GM23248 (cell line): ENCODE results near the gene PHEX. TPM values are rescaled to one million over a fixed set of nuclear protein-coding genes. Genes with fewer than 3 reads are reported as not detected.

Source experiments
- DNase-seq: peaks from one replicate; pipeline ENCODE4 v3.0.0-alpha.2; 2015
- H2AFZ ChIP-seq: fragments of 200-600 bp; sonication (generic); 2 replicates; pipeline ENCODE4 v1.6.1; 2016; ENCODE audit warnings: antibody characterized with exemption
- H3F3A ChIP-seq: fragments of 200-600 bp; sonication (generic); 2 replicates; pipeline ENCODE4 v1.6.1; 2016; ENCODE audit warnings: mild to moderate bottlenecking, antibody characterized with exemption, mixed run types; ENCODE audit not compliant: insufficient read depth
- H3K27ac ChIP-seq: fragments of 200-600 bp; sonication (generic); 2 replicates; pipeline ENCODE4 v1.5.1; 2016; ENCODE audit warnings: mild to moderate bottlenecking
- H3K27me3 ChIP-seq: fragments of 200-600 bp; sonication (generic); replicated peaks from 2 replicates; pipeline ENCODE4 v1.6.1; 2016; ENCODE audit warnings: mild to moderate bottlenecking; ENCODE audit not compliant: insufficient read depth
- H3K36me3 ChIP-seq: fragments of 200-600 bp; sonication (generic); 2 replicates; pipeline ENCODE4 v1.6.1; 2016; ENCODE audit warnings: low read depth, mild to moderate bottlenecking
- H3K4me1 ChIP-seq: fragments of 200-600 bp; sonication (generic); 2 replicates; pipeline ENCODE4 v1.6.1; 2016; ENCODE audit warnings: mild to moderate bottlenecking; ENCODE audit not compliant: insufficient read depth
- H3K4me2 ChIP-seq: fragments of 200-600 bp; sonication (generic); one replicate; pipeline ENCODE4 v1.6.1; 2016; ENCODE audit warnings: mild to moderate bottlenecking; ENCODE audit not compliant: unreplicated experiment
- H3K4me3 ChIP-seq: fragments of 200-600 bp; sonication (generic); 2 replicates; pipeline ENCODE4 v1.5.1; 2016; ENCODE audit warnings: mild to moderate bottlenecking
- H3K79me2 ChIP-seq: fragments of 200-600 bp; sonication (generic); 2 replicates; pipeline ENCODE4 v1.6.1; 2016; ENCODE audit warnings: mild to moderate bottlenecking; ENCODE audit not compliant: insufficient read depth
- H3K9ac ChIP-seq: fragments of 200-600 bp; sonication (generic); 2 replicates; pipeline ENCODE4 v1.6.1; 2016; ENCODE audit warnings: mild to moderate bottlenecking
- H3K9me2 ChIP-seq: fragments of 200-600 bp; sonication (generic); 2 replicates; pipeline ENCODE4 v1.6.1; 2016; ENCODE audit warnings: mixed run types, mild to moderate bottlenecking, moderate library complexity; ENCODE audit not compliant: insufficient read depth
- H3K9me3 ChIP-seq: fragments of 200-600 bp; sonication (generic); one replicate; pipeline ENCODE4 v1.6.1; 2017; ENCODE audit warnings: low read depth
- H4K20me1 ChIP-seq: fragments of 200-600 bp; sonication (generic); 2 replicates; pipeline ENCODE4 v1.6.0; 2016; ENCODE audit not compliant: insufficient read depth
- EZH2 ChIP-seq: fragments of 200-600 bp; sonication (generic); IDR thresholded peaks from 2 replicates; pipeline ENCODE4 v1.6.1; 2018; ENCODE audit warnings: antibody characterized with exemption, mild to moderate bottlenecking; ENCODE audit not compliant: insufficient read depth, poor library complexity, severe bottlenecking
- EZH2phosphoT487 ChIP-seq: fragments of 200-600 bp; sonication (generic); IDR thresholded peaks from 2 replicates; pipeline ENCODE4 v1.6.1; 2018; ENCODE audit warnings: antibody characterized with exemption, moderate library complexity, mild to moderate bottlenecking, low read depth; ENCODE audit not compliant: insufficient read depth
- WGBS, 2 experiments: methylation state at CpG; one replicate each; pipeline ENCODE4 v1.1.6; 2015 to 2017; ENCODE audit warnings: low lambda C conversion rate in 2 of 2, low coverage in 1 of 2; ENCODE audit errors: missing lambda C conversion rate in 2 of 2; 5-methylcytosine and 5-hydroxymethylcytosine counted together
- in situ Hi-C: fragments of 300-500 bp; cut with MboI; formaldehyde crosslinking; loops from 2 replicates; pipeline ENCODE4 v1.15.0; 2020
- polyA plus RNA-seq: library from polyadenylated mRNA; unstranded; fragments of >200 nt; fragmentation: Nextera tagmentation; extraction: Ambion mirVana; gene quantifications from 2 replicates; pipeline ENCODE4 v1.2.1, GENCODE V29; 2016
- total RNA-seq: library from RNA; depleted of rRNA; stranded (reverse); fragments of >200 nt; shearing (Covaris generic); gene quantifications from 2 replicates; pipeline ENCODE4 v1.2.3, GENCODE V29; 2014

The PHEX gene
- total and polyA plus RNA-seq, 2 experiments from 2014 or later: 0.64 to 0.65 TPM

GRCh38 chrX:22043872-22044271 is 11.7 kb downstream of the PHEX start:
- no peak overlapping the region for H3K9ac ChIP-seq
- 65 to 67% methylated on average over 4 of the region's 4 CpGs for WGBS, 2 experiments

GRCh38 chrX:22047468-22047867 is 15.3 kb downstream of the PHEX start:
- H3K27ac ChIP-seq: no peak overlapping the region
- no peak overlapping the region for H3K9ac ChIP-seq
- DNase-seq: no peak
- no peaks in the 10 kb centered on the region for H3K36me3 ChIP-seq
- H3K4me2 ChIP-seq: no peak overlapping the region
- H3K4me1 ChIP-seq: no peaks in the 10 kb centered on the region
- WGBS, 2 experiments: 0 to 7% methylated on average over 1 to 2 of the region's 2 CpGs
- no peaks in the 10 kb centered on the region for H3K27me3 ChIP-seq
- H3F3A ChIP-seq: no peaks in the 10 kb centered on the region
- no peaks in the 10 kb centered on the region for H4K20me1 ChIP-seq
- in situ Hi-C loops: no loop called here
- H3K4me3 ChIP-seq: no peak overlapping the region
- TF ChIP-seq EZH2 (no peak), EZH2phosphoT487 (no peak)
- H3K9me3 ChIP-seq: no peaks in the 10 kb centered on the region
- H2AFZ ChIP-seq: no peak overlapping the region
- no peaks in the 10 kb centered on the region for H3K9me2 ChIP-seq
- H3K79me2 ChIP-seq: no peaks in the 10 kb centered on the region

More at GRCh38 chrX:22043872-22044271, 11.7 kb downstream of the PHEX start:
- in situ Hi-C loops: no loop called here
- no peaks in the 10 kb centered on the region for H3K9me2 ChIP-seq
- H3K4me2 ChIP-seq: no peak overlapping the region
- H3K79me2 ChIP-seq: no peaks in the 10 kb centered on the region
- H4K20me1 ChIP-seq: no peaks in the 10 kb centered on the region
- H3K27me3 ChIP-seq: no peaks in the 10 kb centered on the region
- H3K9me3 ChIP-seq: no peaks in the 10 kb centered on the region
- TF ChIP-seq EZH2: no peak
- no peak for TF ChIP-seq EZH2phosphoT487
- DNase-seq: no peak
- H3F3A ChIP-seq: no peaks in the 10 kb centered on the region
- H3K4me1 ChIP-seq: no peaks in the 10 kb centered on the region
- H3K4me3 ChIP-seq: no peak overlapping the region
- H3K36me3 ChIP-seq: no peaks in the 10 kb centered on the region
- H2AFZ ChIP-seq: no peak overlapping the region
- H3K27ac ChIP-seq: no peak overlapping the region

- Histone ChIP-seq H3K27me3 (no peaks in the 10 kb centered on the region), H2AFZ (no peak overlapping the region), H3K4me1 (no peaks in the 10 kb centered on the region), H4K20me1 (no peaks in the 10 kb centered on the region), H3K9me2 (no peaks in the 10 kb centered on the region), H3K79me2 (no peaks in the 10 kb centered on the region), H3K4me2 (no peak overlapping the region), H3K27ac (no peak overlapping the region), H3K9ac (no peak overlapping the region), H3K9me3 (no peaks in the 10 kb centered on the region), H3F3A (no peaks in the 10 kb centered on the region), H3K36me3 (no peaks in the 10 kb centered on the region), H3K4me3 (no peak overlapping the region)
- TF ChIP-seq EZH2phosphoT487 (no peak), EZH2 (no peak)
- WGBS, 2 experiments: 8 to 9% methylated on average over 3 of the region's 3 CpGs
- DNase-seq: peak; percentile 54
- in situ Hi-C loops: no loop called here
Observed at GRCh38 chrX:22053481-22053880, 21.4 kb downstream of the PHEX start.

- Histone ChIP-seq H4K20me1 (no peaks in the 10 kb centered on the region), H3K9me2 (no peaks in the 10 kb centered on the region), H3K4me3 (no peak overlapping the region), H3K79me2 (no peaks in the 10 kb centered on the region), H3F3A (no peaks in the 10 kb centered on the region), H3K9ac (no peak overlapping the region), H3K36me3 (no peaks in the 10 kb centered on the region), H2AFZ (no peak overlapping the region), H3K27me3 (no peaks in the 10 kb centered on the region), H3K27ac (no peak overlapping the region), H3K4me2 (no peak overlapping the region), H3K4me1 (peaks cover 13% of the 10 kb centered on the region), H3K9me3 (no peaks in the 10 kb centered on the region)
- no peak for DNase-seq
- in situ Hi-C loops: no loop called here
- 89 to 92% methylated on average over 2 of the region's 2 CpGs for WGBS, 2 experiments
- no peak for TF ChIP-seq EZH2phosphoT487
- no peak for TF ChIP-seq EZH2
Observed at GRCh38 chrX:22056235-22056634, 24.1 kb downstream of the PHEX start.

- Histone ChIP-seq H3K27me3 (no peaks in the 10 kb centered on the region), H2AFZ (no peak overlapping the region), H3K27ac (no peak overlapping the region), H3F3A (no peaks in the 10 kb centered on the region), H3K36me3 (no peaks in the 10 kb centered on the region), H3K9me3 (no peaks in the 10 kb centered on the region), H3K4me1 (peaks cover 13% of the 10 kb centered on the region), H3K9me2 (no peaks in the 10 kb centered on the region), H3K79me2 (no peaks in the 10 kb centered on the region), H4K20me1 (no peaks in the 10 kb centered on the region), H3K4me2 (no peak overlapping the region), H3K9ac (no peak overlapping the region), H3K4me3 (no peak overlapping the region)
- no peak for DNase-seq
- in situ Hi-C loops: no loop called here
- no peak for TF ChIP-seq EZH2phosphoT487
- no peak for TF ChIP-seq EZH2
- 78 to 95% methylated on average over 2 to 3 of the region's 3 CpGs for WGBS, 2 experiments
Observed at GRCh38 chrX:22057667-22058066, 25.5 kb downstream of the PHEX start.
